H1 (cell line): Measurements from ENCODE around the gene TMEM151B. TPM values are rescaled to one million over a fixed set of nuclear protein-coding genes. Genes with fewer than 3 reads are reported as not detected.

ENCODE experiments used
- CTCF ChIA-PET: fragments of 300-600 bp; sonication (Branson Sonifier 250); formaldehyde crosslinking; loops from one replicate; lab custom pipeline; 2021; ENCODE audit not compliant: partially characterized antibody; lab: Charles Lee
- POLR2A ChIA-PET: fragments of 300-600 bp; sonication (Branson Sonifier 250); formaldehyde crosslinking; loops from one replicate; lab custom pipeline; 2021; ENCODE audit warnings: inconsistent platforms; ENCODE audit not compliant: partially characterized antibody; lab: Charles Lee
- DNase-seq, 2 experiments: peaks; one replicate each; pipeline versions ENCODE4 v3.0.0 to v3.0.0-alpha.2; 2010 to 2022; ENCODE audit warnings: low spot score in 2 of 2, low read depth in 1 of 2, mixed read lengths in 1 of 2
- FAIRE-seq: peaks from 2 replicates; lab custom pipeline; 2011; peaks lifted over from hg19 to GRCh38; lab: Jason Lieb, UNC
- H2AFZ ChIP-seq: 2 replicates; pipeline ENCODE4 v1.8.1; 2012; ENCODE audit warnings: low read length, inconsistent platforms
- H2AK5ac ChIP-seq: 2 replicates; pipeline ENCODE4 v1.6.1; 2013; ENCODE audit warnings: low read depth, low read length
- H2BK120ac ChIP-seq: replicated peaks from 2 replicates; pipeline ENCODE3; 2013; ENCODE audit warnings: low read depth, low read length, inconsistent platforms
- H2BK12ac ChIP-seq: 2 replicates; pipeline ENCODE4 v1.6.1; 2013; ENCODE audit warnings: low read depth, low read length
- H2BK15ac ChIP-seq: 2 replicates; pipeline ENCODE4 v1.6.1; 2013; ENCODE audit warnings: low read length
- H2BK20ac ChIP-seq: 2 replicates; pipeline ENCODE4 v1.6.1; 2013; ENCODE audit warnings: low read length
- H2BK5ac ChIP-seq: 2 replicates; pipeline ENCODE4 v1.6.1; 2013; ENCODE audit warnings: low read depth, low read length
- H3K14ac ChIP-seq: 2 replicates; pipeline ENCODE4 v1.6.1; 2013; ENCODE audit warnings: inconsistent platforms; ENCODE audit not compliant: insufficient read length
- H3K18ac ChIP-seq: 2 replicates; pipeline ENCODE4 v1.6.1; 2013; ENCODE audit warnings: low read length; ENCODE audit errors: extremely low read depth
- H3K23ac ChIP-seq: 2 replicates; pipeline ENCODE4 v1.6.1; 2013; ENCODE audit warnings: inconsistent platforms; ENCODE audit not compliant: insufficient read length
- H3K23me2 ChIP-seq: 2 replicates; pipeline ENCODE4 v1.6.1; 2013; ENCODE audit warnings: low read depth, low read length
- H3K27ac ChIP-seq: 2 replicates; pipeline ENCODE4 v1.6.1; 2011; ENCODE audit warnings: low read depth, low read length, inconsistent platforms
- H3K27me3 ChIP-seq, 4 experiments: replicated peaks in 1 of 4; 1 replicate in 1 of 4; 2 replicates in 3 of 4; pipeline versions ENCODE4 v1.6.1 to v1.8.1; 2011 to 2013; ENCODE audit warnings: low read length in 3 of 4, mild to moderate bottlenecking in 3 of 4, inconsistent platforms in 2 of 4, mixed read lengths in 2 of 4, moderate library complexity in 1 of 4; ENCODE audit not compliant: control insufficient read depth in 3 of 4, insufficient read depth in 3 of 4; ENCODE audit errors: extremely low read depth in 1 of 4
- H3K36me3 ChIP-seq, 4 experiments: 2 replicates each; pipeline versions ENCODE4 v1.6.1 to v1.8.1; 2011 to 2013; ENCODE audit warnings: mild to moderate bottlenecking in 4 of 4, low read length in 3 of 4, moderate library complexity in 2 of 4, control low read depth in 1 of 4, inconsistent platforms in 1 of 4; ENCODE audit not compliant: insufficient read depth in 4 of 4, control insufficient read depth in 2 of 4
- H3K4ac ChIP-seq: replicated peaks from 2 replicates; pipeline ENCODE3; 2013; ENCODE audit warnings: low read length, low read depth, mixed read lengths, inconsistent platforms; ENCODE audit not compliant: insufficient read length
- H3K4me1 ChIP-seq, 4 experiments: replicated peaks in 1 of 4; 1 replicate in 1 of 4; 2 replicates in 3 of 4; pipeline versions ENCODE4 v1.6.1 to v1.8.1; 2011 to 2013; ENCODE audit warnings: low read length in 3 of 4, inconsistent platforms in 2 of 4, mixed read lengths in 1 of 4; ENCODE audit not compliant: insufficient read depth in 4 of 4, control insufficient read depth in 3 of 4
- H3K4me2 ChIP-seq, 2 experiments: 2 replicates each; pipeline versions ENCODE4 v1.6.1 to v1.8.1; 2011 to 2013; ENCODE audit warnings: low read depth in 2 of 2, low read length in 2 of 2, control low read depth in 1 of 2, inconsistent platforms in 1 of 2, mild to moderate bottlenecking in 1 of 2; ENCODE audit not compliant: insufficient read depth in 1 of 2
- H3K4me3 ChIP-seq, 4 experiments: fragments of 200-600, 300-600 bp in 1 of 4; sonication (generic), shearing (Covaris generic), sonication (Bioruptor Twin) in 1 of 4; 2 replicates each; pipeline versions ENCODE4 v1.5.1 to v1.8.1; 2011 to 2016; ENCODE audit warnings: low read length in 4 of 4, low read depth in 3 of 4, control low read depth in 2 of 4, inconsistent platforms in 2 of 4, mild to moderate bottlenecking in 2 of 4, mixed read lengths in 1 of 4, moderate library complexity in 1 of 4; ENCODE audit not compliant: insufficient read depth in 2 of 4; ENCODE audit errors: extremely low read depth in 1 of 4
- H3K56ac ChIP-seq: replicated peaks from 2 replicates; pipeline ENCODE3; 2013; ENCODE audit warnings: low read depth, mild to moderate bottlenecking, mixed read lengths, low read length, inconsistent platforms; ENCODE audit not compliant: insufficient read length
- H3K79me1 ChIP-seq: 2 replicates; pipeline ENCODE4 v1.6.1; 2013; ENCODE audit warnings: low read depth, low read length, control low read depth
- H3K79me2 ChIP-seq, 2 experiments: 2 replicates each; pipeline versions ENCODE4 v1.6.1 to v1.8.1; 2012 to 2013; ENCODE audit warnings: low read length in 2 of 2, mild to moderate bottlenecking in 2 of 2, inconsistent platforms in 1 of 2; ENCODE audit not compliant: insufficient read depth in 2 of 2, control insufficient read depth in 1 of 2
- H3K9ac ChIP-seq, 4 experiments: replicated peaks in 1 of 4; 1 replicate in 1 of 4; 2 replicates in 3 of 4; pipeline versions ENCODE4 v1.6.1 to v1.8.1; 2011 to 2013; ENCODE audit warnings: low read depth in 3 of 4, low read length in 3 of 4, control low read depth in 2 of 4, mild to moderate bottlenecking in 2 of 4, moderate library complexity in 2 of 4, inconsistent platforms in 1 of 4; ENCODE audit errors: extremely low read depth in 1 of 4
- H3K9me3 ChIP-seq, 2 experiments: 2 replicates each; pipeline versions ENCODE4 v1.6.1 to v1.8.1; 2012 to 2013; ENCODE audit warnings: mild to moderate bottlenecking in 2 of 2, moderate library complexity in 2 of 2, control low read depth in 1 of 2, inconsistent platforms in 1 of 2, low read depth in 1 of 2, low read length in 1 of 2, mixed read lengths in 1 of 2; ENCODE audit not compliant: insufficient read depth in 2 of 2
- H4K20me1 ChIP-seq, 2 experiments: replicated peaks in 1 of 2; 2 replicates each; pipeline versions ENCODE3 to v1.8.1; 2011 to 2013; ENCODE audit warnings: inconsistent platforms in 2 of 2, low read length in 2 of 2, mild to moderate bottlenecking in 1 of 2; ENCODE audit not compliant: insufficient read depth in 2 of 2, control insufficient read depth in 1 of 2
- H4K5ac ChIP-seq: 2 replicates; pipeline ENCODE4 v1.6.1; 2013; ENCODE audit warnings: low read length, low read depth, mixed read lengths, inconsistent platforms; ENCODE audit not compliant: insufficient read length
- H4K8ac ChIP-seq: 2 replicates; pipeline ENCODE4 v1.8.0; 2013; ENCODE audit warnings: mild to moderate bottlenecking, moderate library complexity, low read length, inconsistent platforms; ENCODE audit not compliant: insufficient read depth; ENCODE audit errors: extremely low read depth
- H4K91ac ChIP-seq: replicated peaks from 2 replicates; pipeline ENCODE3; 2013; ENCODE audit warnings: low read length, mixed read lengths, inconsistent platforms; ENCODE audit not compliant: insufficient read length
- CBX5 ChIP-seq: fragments of 300-800, 300-1000 bp; sonication (generic); IDR thresholded peaks from 2 replicates; pipeline ENCODE4 v1.7.1; 2016; ENCODE audit warnings: antibody characterized with exemption, low read length, low read depth
- CTBP2 ChIP-seq: IDR thresholded peaks from 2 replicates; pipeline ENCODE4 v1.7.0; 2011; ENCODE audit warnings: borderline replicate concordance, mild to moderate bottlenecking, moderate library complexity, mixed read lengths, low read length; ENCODE audit not compliant: insufficient read depth, insufficient read length
- NRF1 ChIP-seq: IDR thresholded peaks from 2 replicates; pipeline ENCODE4 v1.6.1; 2011; ENCODE audit warnings: mild to moderate bottlenecking, low read depth, low read length, improper control_type of control experiment
- TEAD4 ChIP-seq: IDR thresholded peaks from 2 replicates; pipeline ENCODE4 v1.6.1; 2012; ENCODE audit warnings: low read depth, low read length, inconsistent platforms, mixed read lengths
- WGBS, 2 experiments: shearing (Covaris generic) in 1 of 2; methylation state at CpG; one replicate each; pipeline versions ENCODE4 v1.1.6 to v1.1.7; 2013 to 2015; ENCODE audit warnings: low lambda C conversion rate in 2 of 2, mixed read lengths in 2 of 2, inconsistent platforms in 1 of 2, low coverage in 1 of 2, missing lambda C conversion rate in 1 of 2; ENCODE audit not compliant: insufficient replicate concordance in 2 of 2, insufficient coverage in 1 of 2, insufficient read length in 1 of 2; ENCODE audit errors: extremely low coverage in 1 of 2, missing lambda C conversion rate in 1 of 2; 5-methylcytosine and 5-hydroxymethylcytosine counted together
- polyA plus RNA-seq, 7 experiments: library from polyadenylated mRNA; depleted of rRNA in 3 of 7; stranded (reverse) in 5 of 7; unstranded in 2 of 7; fragments of >200 nt in 5 of 7; fragments of 200-250 nt in 2 of 7; gene quantifications; 1 replicate in 5 of 7; 2 replicates in 1 of 7; 4 replicates in 1 of 7; pipeline versions ENCODE4 v1.2.1 to v1.2.3, GENCODE V29; 2011 to 2013; ENCODE audit warnings: missing spikeins in 2 of 7, mixed read lengths in 2 of 7
- total RNA-seq: library from RNA; stranded (reverse); fragmentation: NEBNext Ultra II Directional; extraction: Animal tissue kit (Norgen Biotek cat#: 25700); gene quantifications from 2 replicates; pipeline ENCODE4 v1.2.1, GENCODE V29; 2021

Gene TMEM151B
- total and polyA plus RNA-seq, 2 of the 8 experiments (the other 6 are each of a cell fraction or from before 2014, with no cell fraction given), result 8.0 to 15.5 TPM

- Histone ChIP-seq H4K20me1 (peaks cover 30 to 41% of the 10 kb centered on the region in 2 experiments), H3K4me3 (peak overlapping the region; percentile 65 to 90 (median 78))
- TF ChIP-seq CTBP2 (no peak), NRF1 (no peak), CBX5 (no peak), TEAD4 (no peak)
- TF ChIP-seq, all 59 proteins: peak for 0
- Histone ChIP-seq H2BK20ac (no peak overlapping the region), H3K4ac (no peak overlapping the region), H2BK5ac (no peak overlapping the region), H3K56ac (no peak overlapping the region), H2AK5ac (no peak overlapping the region), H3K14ac (no peak overlapping the region), H3K4me2 (peak overlapping the region; percentile 94 to 95), H3K23me2 (peaks cover 16% of the 10 kb centered on the region), H3K9me3 (no peaks in the 10 kb centered on the region), H4K8ac (no peak overlapping the region), H4K91ac (no peak overlapping the region), H3K9ac (peak overlapping the region in 1 of 4 experiments; percentile 4; a peak in 1 of 7 replicates), H3K18ac (no peak overlapping the region; the same call in 1 of the 2 replicates), H2BK12ac (0 out of 2 replicates have a peak overlapping the region, but pooled peaks have one; percentile 68), H3K23ac (no peak overlapping the region), H2BK120ac (no peak overlapping the region), H3K27me3 (no peaks in the 10 kb centered on the region), H2BK15ac (no peak overlapping the region), H4K5ac (no peak overlapping the region), H3K36me3 (peaks cover 8 to 19% (median 13%) of the 10 kb centered on the region in 4 experiments; a peak in 6 of 8 replicates), H3K27ac (no peak overlapping the region), H2AFZ (no peak overlapping the region), H3K4me1 (peaks cover 15 to 46% (median 35%) of the 10 kb centered on the region in 4 experiments), H3K79me2 (peaks cover 10 to 48% of the 10 kb centered on the region in 2 experiments; a peak in 3 of 4 replicates), H3K79me1 (peaks cover 25% of the 10 kb centered on the region)
- no peak for FAIRE-seq
- WGBS, 2 experiments, result 89% methylated on average over 4 of the region's 4 CpGs; no CpG with 5 or more reads in 1 of the 2 experiments
- ChIA-PET POLR2A (interaction anchor here (0.9 to 21.0 kb wide), 14 partner anchors 11 to 100 kb away, joined by 3 to 477 read pairs (median 13); partner anchors contain the start of genes AARS2, HSP90AB1 and SLC35B2), CTCF (interaction anchor here (0.7 to 19.4 kb wide), 22 partner anchors 9 to 129 kb away, joined by 3 to 287 read pairs (median 8); partner anchors contain the start of genes HSP90AB1, MYMX, SLC35B2 and TMEM151B)
- no peak for DNase-seq
Measured at GRCh38 chr6:44224965-44225305, 45.3 kb upstream of the TMEM151B start.
